ENCODE data around the gene CLNK.

DNA sequence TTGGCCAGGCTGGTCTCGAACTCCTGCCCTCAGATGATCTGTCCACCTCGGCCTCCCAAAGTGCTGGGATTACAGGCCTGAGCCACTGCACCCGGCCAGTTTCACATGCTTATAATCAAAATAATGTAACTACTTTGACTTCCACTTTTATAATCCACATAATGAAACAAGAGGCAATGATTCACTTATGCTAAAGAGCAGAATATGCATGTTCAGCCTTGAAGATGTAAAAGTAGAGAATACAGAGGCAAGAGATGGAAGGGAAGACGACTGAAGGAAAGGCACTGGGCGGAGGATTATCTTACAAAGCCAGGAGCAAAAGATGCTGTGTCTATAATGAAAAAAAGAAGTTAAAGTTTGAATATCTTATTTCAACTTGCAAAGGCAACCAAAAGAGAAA lies 214.1 kb downstream of the CLNK start:
- TF ChIP-seq, protein P1, sequence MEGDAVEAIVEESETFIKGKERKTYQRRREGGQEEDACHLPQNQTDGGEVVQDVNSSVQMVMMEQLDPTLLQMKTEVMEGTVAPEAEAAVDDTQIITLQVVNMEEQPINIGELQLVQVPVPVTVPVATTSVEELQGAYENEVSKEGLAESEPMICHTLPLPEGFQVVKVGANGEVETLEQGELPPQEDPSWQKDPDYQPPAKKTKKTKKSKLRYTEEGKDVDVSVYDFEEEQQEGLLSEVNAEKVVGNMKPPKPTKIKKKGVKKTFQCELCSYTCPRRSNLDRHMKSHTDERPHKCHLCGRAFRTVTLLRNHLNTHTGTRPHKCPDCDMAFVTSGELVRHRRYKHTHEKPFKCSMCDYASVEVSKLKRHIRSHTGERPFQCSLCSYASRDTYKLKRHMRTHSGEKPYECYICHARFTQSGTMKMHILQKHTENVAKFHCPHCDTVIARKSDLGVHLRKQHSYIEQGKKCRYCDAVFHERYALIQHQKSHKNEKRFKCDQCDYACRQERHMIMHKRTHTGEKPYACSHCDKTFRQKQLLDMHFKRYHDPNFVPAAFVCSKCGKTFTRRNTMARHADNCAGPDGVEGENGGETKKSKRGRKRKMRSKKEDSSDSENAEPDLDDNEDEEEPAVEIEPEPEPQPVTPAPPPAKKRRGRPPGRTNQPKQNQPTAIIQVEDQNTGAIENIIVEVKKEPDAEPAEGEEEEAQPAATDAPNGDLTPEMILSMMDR (IDR thresholded peaks at IDR 0.05; ENCODE audit: low read depth, low read length, poor library complexity, severe bottlenecking) = no peak
- TF ChIP-seq EZH2phosphoT487 (IDR thresholded peaks at IDR 0.05; ENCODE audit: borderline replicate concordance, low read length) = no peak

Data from DOHH2 (cell line).